MM.1S (cell line): Measurements from ENCODE around the gene STARD4.

Experiments used
- EZH2 ChIP-seq: fragments of 300-600 bp; sonication (generic); optimal IDR thresholded peaks from 2 replicates; pipeline ENCODE3; 2017; ENCODE audit warnings: low read depth, mild to moderate bottlenecking, antibody characterized with exemption, low read length, mixed read lengths
- TF ChIP-seq, protein P1 (sequence below): fragments of 300-600 bp; sonication (generic); IDR thresholded peaks from 2 replicates; pipeline ENCODE4 v1.5.1; 2016; ENCODE audit warnings: antibody characterized with exemption, low read length, mixed read lengths

DNA sequence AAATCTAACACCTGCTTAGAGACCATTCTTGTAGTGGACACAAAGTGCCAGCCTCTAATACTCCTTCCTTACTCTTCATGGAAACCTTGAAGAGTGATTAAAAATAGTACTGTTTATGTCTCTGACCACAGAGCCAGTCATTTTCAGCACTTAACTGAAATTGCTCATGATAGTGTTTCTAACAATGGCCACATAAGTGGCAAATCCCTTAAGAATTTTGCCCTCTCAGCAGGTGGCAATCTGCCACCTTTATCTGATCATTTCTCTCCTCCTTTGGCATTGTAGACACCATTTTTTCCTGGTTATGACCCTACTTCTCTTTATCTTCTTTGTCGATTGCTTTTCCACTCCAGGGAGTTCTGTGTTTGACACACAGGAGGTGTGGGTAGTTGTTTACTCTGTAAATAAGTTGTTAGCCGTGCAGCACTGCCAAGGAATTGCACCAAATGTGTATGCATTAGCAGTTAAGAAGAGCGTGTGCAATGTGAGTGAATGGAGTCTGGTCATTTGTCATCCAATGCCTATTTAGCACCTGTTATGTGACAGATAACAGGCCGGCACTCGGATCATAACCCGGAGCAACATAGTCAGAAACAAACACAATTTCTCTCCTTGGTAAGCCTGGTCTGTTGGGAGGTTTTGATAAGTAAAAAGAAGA is 36.8 kb upstream of the STARD4 start:
- TF ChIP-seq, protein P1, sequence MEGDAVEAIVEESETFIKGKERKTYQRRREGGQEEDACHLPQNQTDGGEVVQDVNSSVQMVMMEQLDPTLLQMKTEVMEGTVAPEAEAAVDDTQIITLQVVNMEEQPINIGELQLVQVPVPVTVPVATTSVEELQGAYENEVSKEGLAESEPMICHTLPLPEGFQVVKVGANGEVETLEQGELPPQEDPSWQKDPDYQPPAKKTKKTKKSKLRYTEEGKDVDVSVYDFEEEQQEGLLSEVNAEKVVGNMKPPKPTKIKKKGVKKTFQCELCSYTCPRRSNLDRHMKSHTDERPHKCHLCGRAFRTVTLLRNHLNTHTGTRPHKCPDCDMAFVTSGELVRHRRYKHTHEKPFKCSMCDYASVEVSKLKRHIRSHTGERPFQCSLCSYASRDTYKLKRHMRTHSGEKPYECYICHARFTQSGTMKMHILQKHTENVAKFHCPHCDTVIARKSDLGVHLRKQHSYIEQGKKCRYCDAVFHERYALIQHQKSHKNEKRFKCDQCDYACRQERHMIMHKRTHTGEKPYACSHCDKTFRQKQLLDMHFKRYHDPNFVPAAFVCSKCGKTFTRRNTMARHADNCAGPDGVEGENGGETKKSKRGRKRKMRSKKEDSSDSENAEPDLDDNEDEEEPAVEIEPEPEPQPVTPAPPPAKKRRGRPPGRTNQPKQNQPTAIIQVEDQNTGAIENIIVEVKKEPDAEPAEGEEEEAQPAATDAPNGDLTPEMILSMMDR, result no peak
- no peak for TF ChIP-seq EZH2
